HepG2 (cell line): ENCODE data around the gene EFEMP2. TPM values are rescaled to one million over a fixed set of nuclear protein-coding genes. Genes with fewer than 3 reads are reported as not detected.

Experiments
- CCDC6 ChIP-seq: sonication (generic); formaldehyde crosslinking; IDR thresholded peaks from 2 replicates; pipeline ENCODE4 v1.8.1; 2022; ENCODE audit warnings: mild to moderate bottlenecking, missing genetic modification reagents, moderate library complexity
- HMGXB4 ChIP-seq, 2 experiments: sonication (generic) in 1 of 2; formaldehyde crosslinking in 1 of 2; IDR thresholded peaks; 2 replicates each; pipeline versions ENCODE4 v1.4.0 to v1.6.1; 2018 to 2020; ENCODE audit warnings: missing genetic modification reagents in 2 of 2, borderline replicate concordance in 1 of 2, low read depth in 1 of 2, mild to moderate bottlenecking in 1 of 2, missing biosample characterization in 1 of 2
- MED13 ChIP-seq: sonication (generic); formaldehyde crosslinking; IDR thresholded peaks from 2 replicates; pipeline ENCODE4 v1.5.0; 2020; ENCODE audit warnings: missing genetic modification reagents
- NR1H2 ChIP-seq: sonication (generic); formaldehyde crosslinking; IDR thresholded peaks from 2 replicates; pipeline ENCODE4 v1.8.1; 2022; ENCODE audit warnings: low read depth, missing genetic modification reagents, borderline replicate concordance
- PHF5A ChIP-seq: IDR thresholded peaks from one replicate; pipeline ENCODE4 v1.6.1; 2018; ENCODE audit warnings: low read depth, missing genetic modification reagents; ENCODE audit not compliant: unreplicated experiment
- RARA ChIP-seq: IDR thresholded peaks from 2 replicates; pipeline ENCODE4 v1.6.1; 2016; ENCODE audit warnings: missing genetic modification reagents, missing compliant biosample characterization
- RFX5 ChIP-seq: IDR thresholded peaks from 2 replicates; pipeline ENCODE4 v1.6.1; 2011; ENCODE audit warnings: low read depth, low read length, improper control_type of control experiment
- RORA ChIP-seq: sonication (generic); formaldehyde crosslinking; IDR thresholded peaks from 2 replicates; pipeline ENCODE4 v1.5.0; 2020; ENCODE audit warnings: mild to moderate bottlenecking, missing genetic modification reagents, moderate library complexity
- TAF15 ChIP-seq: fragments of 200-400 bp; formaldehyde crosslinking; IDR thresholded peaks from one replicate; pipeline ENCODE4 v1.6.1; 2018; ENCODE audit warnings: mild to moderate bottlenecking, low read depth, low read length; ENCODE audit not compliant: poor library complexity, severe bottlenecking
- ZKSCAN5 ChIP-seq: sonication (generic); formaldehyde crosslinking; IDR thresholded peaks from 2 replicates; pipeline ENCODE4 v1.5.1; 2020; ENCODE audit warnings: mild to moderate bottlenecking, missing genetic modification reagents
- ZNF124 ChIP-seq: sonication (generic); formaldehyde crosslinking; IDR thresholded peaks from 2 replicates; pipeline ENCODE4 v1.4.0; 2020; ENCODE audit warnings: missing genetic modification reagents
- ZNF263 ChIP-seq: sonication (generic); formaldehyde crosslinking; IDR thresholded peaks from 2 replicates; pipeline ENCODE4 v1.4.0; 2020; ENCODE audit warnings: missing genetic modification reagents
- ZNF280B ChIP-seq: sonication (generic); formaldehyde crosslinking; IDR thresholded peaks from 2 replicates; pipeline ENCODE4 v1.5.0; 2020; ENCODE audit warnings: missing genetic modification reagents, mild to moderate bottlenecking, borderline replicate concordance
- ZNF33A ChIP-seq: sonication (generic); formaldehyde crosslinking; IDR thresholded peaks from 2 replicates; pipeline ENCODE4 v1.5.1; 2020; ENCODE audit warnings: missing genetic modification reagents, mild to moderate bottlenecking, moderate library complexity, borderline replicate concordance
- ZNF383 ChIP-seq: sonication (generic); formaldehyde crosslinking; IDR thresholded peaks from 2 replicates; pipeline ENCODE4 v1.4.0; 2020; ENCODE audit warnings: missing genetic modification reagents, mild to moderate bottlenecking, borderline replicate concordance
- ZNF431 ChIP-seq: sonication (generic); formaldehyde crosslinking; IDR thresholded peaks from 2 replicates; pipeline ENCODE4 v1.9.0; 2022; ENCODE audit warnings: missing genetic modification reagents, low read depth, mild to moderate bottlenecking, borderline replicate concordance
- ZNF556 ChIP-seq: sonication (generic); formaldehyde crosslinking; IDR thresholded peaks from 2 replicates; pipeline ENCODE4 v1.4.0; 2020; ENCODE audit warnings: mild to moderate bottlenecking, missing genetic modification reagents, borderline replicate concordance
- ZNF605 ChIP-seq: sonication (generic); formaldehyde crosslinking; IDR thresholded peaks from 2 replicates; pipeline ENCODE4 v1.8.0; 2022; ENCODE audit warnings: mild to moderate bottlenecking, missing genetic modification reagents
- ZNF703 ChIP-seq: sonication (generic); formaldehyde crosslinking; IDR thresholded peaks from 2 replicates; pipeline ENCODE4 v1.5.1; 2020; ENCODE audit warnings: missing genetic modification reagents, mild to moderate bottlenecking, moderate library complexity, borderline replicate concordance
- polyA plus RNA-seq, 8 experiments: library from polyadenylated mRNA; depleted of rRNA in 3 of 8; stranded (reverse) in 7 of 8; unstranded in 1 of 8; fragments of >200 nt; fragmentation: Illumina TruSeq in 4 of 8; extraction: Trizol in 4 of 8; gene quantifications; 2 replicates each; pipeline versions ENCODE4 v1.2.1 to v1.2.3, GENCODE V29; 2011 to 2016; ENCODE audit warnings: low read depth in 4 of 8, missing spikeins in 1 of 8, mixed read lengths in 1 of 8; ENCODE audit not compliant: insufficient read depth in 1 of 8
- total RNA-seq, 5 experiments: library from RNA; depleted of rRNA; stranded (reverse); fragments of >200 nt; fragmentation: Illumina TruSeq; extraction: Trizol; gene quantifications; 2 replicates each; pipeline ENCODE4 v1.2.3, GENCODE V29; 2016; ENCODE audit warnings: low read depth in 1 of 5
- TF ChIP-seq, protein P1 (sequence below): sonication (generic); formaldehyde crosslinking; IDR thresholded peaks from 2 replicates; pipeline ENCODE4 v1.5.1; 2020; ENCODE audit warnings: mild to moderate bottlenecking, missing genetic modification reagents, borderline replicate concordance
- TF ChIP-seq, protein P2 (sequence below): sonication (generic); formaldehyde crosslinking; IDR thresholded peaks from 2 replicates; pipeline ENCODE4 v1.5.1; 2020; ENCODE audit warnings: missing genetic modification reagents, mild to moderate bottlenecking, borderline replicate concordance

EFEMP2 gene
- total and polyA plus RNA-seq, 2 of the 13 experiments (the other 11 are each of a cell fraction or from before 2014, with no cell fraction given), result 7.4 to 29.7 TPM

DNA sequence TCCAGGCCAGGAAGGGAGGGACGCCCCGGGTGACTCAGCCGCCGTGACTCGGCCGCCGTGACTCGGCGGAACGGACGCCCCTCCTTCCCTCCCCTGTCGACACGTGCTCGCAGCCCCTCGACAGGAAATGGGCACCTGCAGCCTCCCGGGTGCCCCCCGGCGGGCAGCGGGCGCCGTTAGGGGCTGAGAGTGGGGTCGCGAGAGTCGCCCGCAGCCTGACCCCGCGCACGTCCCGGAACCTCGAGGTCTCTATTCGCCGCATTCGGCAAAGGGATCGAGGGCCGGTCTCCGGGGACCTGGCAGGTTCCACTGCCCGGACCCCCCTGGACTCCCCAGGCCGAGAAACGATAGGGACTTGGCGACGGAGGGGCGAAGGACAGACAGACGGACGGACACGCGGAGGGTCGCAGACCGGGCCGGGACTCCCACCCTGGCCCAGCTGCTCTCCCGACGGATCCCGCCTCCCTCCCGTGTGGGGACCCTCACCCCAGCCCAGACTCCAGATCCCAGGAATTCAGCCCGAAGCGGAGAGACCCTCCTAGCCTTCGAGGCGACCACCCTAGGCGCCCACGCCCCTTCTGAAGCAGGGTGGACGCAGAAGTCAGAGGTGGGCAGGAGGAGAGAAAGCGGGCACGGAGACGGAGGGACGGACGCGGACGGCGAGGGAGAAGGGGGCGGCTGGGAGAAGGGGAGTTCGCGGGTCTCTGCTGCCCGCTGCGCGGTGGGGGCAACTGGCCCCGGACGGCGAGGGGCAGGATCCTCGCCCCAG is 26.9 kb upstream of the EFEMP2 start (continued):
- peak; percentile 69; the same call in 1 of the 2 replicates for TF ChIP-seq ZNF33A
- TF ChIP-seq, protein P1, sequence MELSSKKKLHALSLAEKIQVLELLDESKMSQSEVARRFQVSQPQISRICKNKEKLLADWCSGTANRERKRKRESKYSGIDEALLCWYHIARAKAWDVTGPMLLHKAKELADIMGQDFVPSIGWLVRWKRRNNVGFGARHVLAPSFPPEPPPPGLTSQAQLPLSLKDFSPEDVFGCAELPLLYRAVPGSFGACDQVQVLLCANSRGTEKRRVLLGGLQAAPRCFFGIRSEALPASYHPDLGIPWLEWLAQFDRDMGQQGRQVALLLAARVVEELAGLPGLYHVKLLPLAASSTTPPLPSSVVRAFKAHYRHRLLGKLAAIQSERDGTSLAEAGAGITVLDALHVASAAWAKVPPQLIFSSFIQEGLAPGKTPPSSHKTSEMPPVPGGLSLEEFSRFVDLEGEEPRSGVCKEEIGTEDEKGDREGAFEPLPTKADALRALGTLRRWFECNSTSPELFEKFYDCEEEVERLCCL (CRISPR knock-in tag), result peak; percentile 64; the same call in 1 of the 2 replicates
- TF ChIP-seq ZKSCAN5, result no peak
- no peak for TF ChIP-seq TAF15
- peak; percentile 26 to 82; a peak in 2 of 4 replicates for TF ChIP-seq HMGXB4 (CRISPR knock-in tag; IDR thresholded peaks at IDR 0.05; ENCODE audit: borderline replicate concordance in 1 of 2, low read depth in 1 of 2)
- TF ChIP-seq ZNF556 (CRISPR knock-in tag), result no peak; the same call in 1 of the 2 replicates
- no peak; the same call in 1 of the 2 replicates for TF ChIP-seq CCDC6 (CRISPR knock-in tag)
- no peak; the same call in 1 of the 2 replicates for TF ChIP-seq ZNF263
- no peak for TF ChIP-seq MED13 (CRISPR knock-in tag)
- peak; percentile 22; the same call in 1 of the 2 replicates for TF ChIP-seq ZNF431 (CRISPR knock-in tag)
- TF ChIP-seq PHF5A, result no peak
- TF ChIP-seq RORA (CRISPR knock-in tag), result no peak
- TF ChIP-seq NR1H2 (CRISPR knock-in tag), result no peak
- 0 out of 2 replicates have a peak, but pooled peaks have one; percentile 49 for TF ChIP-seq RARA (CRISPR knock-in tag)
- no peak for TF ChIP-seq ZNF383
- TF ChIP-seq RFX5, result no peak
- TF ChIP-seq, protein P2, sequence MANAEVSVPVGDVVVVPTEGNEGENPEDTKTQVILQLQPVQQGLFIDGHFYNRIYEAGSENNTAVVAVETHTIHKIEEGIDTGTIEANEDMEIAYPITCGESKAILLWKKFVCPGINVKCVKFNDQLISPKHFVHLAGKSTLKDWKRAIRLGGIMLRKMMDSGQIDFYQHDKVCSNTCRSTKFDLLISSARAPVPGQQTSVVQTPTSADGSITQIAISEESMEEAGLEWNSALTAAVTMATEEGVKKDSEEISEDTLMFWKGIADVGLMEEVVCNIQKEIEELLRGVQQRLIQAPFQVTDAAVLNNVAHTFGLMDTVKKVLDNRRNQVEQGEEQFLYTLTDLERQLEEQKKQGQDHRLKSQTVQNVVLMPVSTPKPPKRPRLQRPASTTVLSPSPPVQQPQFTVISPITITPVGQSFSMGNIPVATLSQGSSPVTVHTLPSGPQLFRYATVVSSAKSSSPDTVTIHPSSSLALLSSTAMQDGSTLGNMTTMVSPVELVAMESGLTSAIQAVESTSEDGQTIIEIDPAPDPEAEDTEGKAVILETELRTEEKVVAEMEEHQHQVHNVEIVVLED (CRISPR knock-in tag), result peak; percentile 60; the same call in 1 of the 2 replicates
- TF ChIP-seq ZNF703 (CRISPR knock-in tag), result 0 out of 2 replicates have a peak, but pooled peaks have one; percentile 29
- TF ChIP-seq ZNF124 (CRISPR knock-in tag), result no peak
- peak; percentile 87 for TF ChIP-seq ZNF605
- peak; percentile 82 for TF ChIP-seq ZNF280B (CRISPR knock-in tag)
